HFFc6 (cell line): ENCODE data around the gene RNF34. TPM values are rescaled to one million over a fixed set of nuclear protein-coding genes. Genes with fewer than 3 reads are reported as not detected.
A peak's percentile ranks its signal among the peaks of the same experiment; 100 is the strongest.

ENCODE experiments used
- DNase-seq: peaks from one replicate; pipeline ENCODE4 v3.0.0-alpha.2; 2018
- H3K27ac Mint-ChIP-seq: 2 replicates; pipeline ENCODE4 v1.8.0; 2020; ENCODE audit warnings: mild to moderate bottlenecking, mixed read lengths
- H3K27me3 Mint-ChIP-seq: 2 replicates; pipeline ENCODE4 v1.8.0; 2021; ENCODE audit warnings: mild to moderate bottlenecking, moderate library complexity, mixed read lengths; ENCODE audit not compliant: insufficient read depth
- H3K36me3 Mint-ChIP-seq: 2 replicates; pipeline ENCODE4 v1.8.0; 2021; ENCODE audit warnings: low read depth, mixed read lengths
- H3K4me1 Mint-ChIP-seq: 2 replicates; pipeline ENCODE4 v1.8.0; 2020; ENCODE audit warnings: low read depth, mixed read lengths
- H3K4me3 Mint-ChIP-seq: 2 replicates; pipeline ENCODE4 v1.8.0; 2020; ENCODE audit warnings: mild to moderate bottlenecking, moderate library complexity, mixed read lengths
- H3K9me3 Mint-ChIP-seq: 2 replicates; pipeline ENCODE4 v1.8.0; 2020; ENCODE audit warnings: mild to moderate bottlenecking, mixed read lengths
- total RNA-seq, 6 experiments: library from RNA; stranded (reverse); fragmentation: NEBNext Ultra II Directional; extraction: Animal tissue kit (Norgen Biotek cat#: 25700); gene quantifications; 2 replicates in 1 of 6; 3 replicates in 5 of 6; pipeline ENCODE4 v1.2.3, GENCODE V29; 2021
- TF ChIP-seq, protein P1 (sequence below): fragments of 200-600 bp; sonication (generic); IDR thresholded peaks from 2 replicates; pipeline ENCODE4 v1.5.0; 2021; ENCODE audit warnings: antibody characterized with exemption, mild to moderate bottlenecking

RNF34 gene
- total RNA-seq, 6 experiments from 2014 or later, result 33.1 to 41.6 (median 39.0) TPM

- H3K27me3 Mint-ChIP-seq, result peaks cover 1% of the 10 kb centered on the region
- TF ChIP-seq, protein P1, sequence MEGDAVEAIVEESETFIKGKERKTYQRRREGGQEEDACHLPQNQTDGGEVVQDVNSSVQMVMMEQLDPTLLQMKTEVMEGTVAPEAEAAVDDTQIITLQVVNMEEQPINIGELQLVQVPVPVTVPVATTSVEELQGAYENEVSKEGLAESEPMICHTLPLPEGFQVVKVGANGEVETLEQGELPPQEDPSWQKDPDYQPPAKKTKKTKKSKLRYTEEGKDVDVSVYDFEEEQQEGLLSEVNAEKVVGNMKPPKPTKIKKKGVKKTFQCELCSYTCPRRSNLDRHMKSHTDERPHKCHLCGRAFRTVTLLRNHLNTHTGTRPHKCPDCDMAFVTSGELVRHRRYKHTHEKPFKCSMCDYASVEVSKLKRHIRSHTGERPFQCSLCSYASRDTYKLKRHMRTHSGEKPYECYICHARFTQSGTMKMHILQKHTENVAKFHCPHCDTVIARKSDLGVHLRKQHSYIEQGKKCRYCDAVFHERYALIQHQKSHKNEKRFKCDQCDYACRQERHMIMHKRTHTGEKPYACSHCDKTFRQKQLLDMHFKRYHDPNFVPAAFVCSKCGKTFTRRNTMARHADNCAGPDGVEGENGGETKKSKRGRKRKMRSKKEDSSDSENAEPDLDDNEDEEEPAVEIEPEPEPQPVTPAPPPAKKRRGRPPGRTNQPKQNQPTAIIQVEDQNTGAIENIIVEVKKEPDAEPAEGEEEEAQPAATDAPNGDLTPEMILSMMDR, result no peak
- no peaks in the 10 kb centered on the region for H3K9me3 Mint-ChIP-seq
- H3K36me3 Mint-ChIP-seq, result no peaks in the 10 kb centered on the region
- H3K27ac Mint-ChIP-seq, result no peak overlapping the region
- no peak overlapping the region for H3K4me3 Mint-ChIP-seq
- DNase-seq, result no peak
- H3K4me1 Mint-ChIP-seq, result peaks cover 15% of the 10 kb centered on the region
Observed at GRCh38 chr12:121464331-121464730, 64.4 kb downstream of the RNF34 start.

- TF ChIP-seq, protein P1, result no peak
- H3K27me3 Mint-ChIP-seq, result peaks cover 1% of the 10 kb centered on the region
- peak overlapping the region; percentile 81 for H3K27ac Mint-ChIP-seq
- peaks cover 17% of the 10 kb centered on the region for H3K4me1 Mint-ChIP-seq
- no peak for DNase-seq
- H3K36me3 Mint-ChIP-seq, result no peaks in the 10 kb centered on the region
- H3K9me3 Mint-ChIP-seq, result no peaks in the 10 kb centered on the region
- H3K4me3 Mint-ChIP-seq, result peak overlapping the region; percentile 91
Observed at GRCh38 chr12:121465921-121466793, 66.2 kb downstream of the RNF34 start.

DNA sequence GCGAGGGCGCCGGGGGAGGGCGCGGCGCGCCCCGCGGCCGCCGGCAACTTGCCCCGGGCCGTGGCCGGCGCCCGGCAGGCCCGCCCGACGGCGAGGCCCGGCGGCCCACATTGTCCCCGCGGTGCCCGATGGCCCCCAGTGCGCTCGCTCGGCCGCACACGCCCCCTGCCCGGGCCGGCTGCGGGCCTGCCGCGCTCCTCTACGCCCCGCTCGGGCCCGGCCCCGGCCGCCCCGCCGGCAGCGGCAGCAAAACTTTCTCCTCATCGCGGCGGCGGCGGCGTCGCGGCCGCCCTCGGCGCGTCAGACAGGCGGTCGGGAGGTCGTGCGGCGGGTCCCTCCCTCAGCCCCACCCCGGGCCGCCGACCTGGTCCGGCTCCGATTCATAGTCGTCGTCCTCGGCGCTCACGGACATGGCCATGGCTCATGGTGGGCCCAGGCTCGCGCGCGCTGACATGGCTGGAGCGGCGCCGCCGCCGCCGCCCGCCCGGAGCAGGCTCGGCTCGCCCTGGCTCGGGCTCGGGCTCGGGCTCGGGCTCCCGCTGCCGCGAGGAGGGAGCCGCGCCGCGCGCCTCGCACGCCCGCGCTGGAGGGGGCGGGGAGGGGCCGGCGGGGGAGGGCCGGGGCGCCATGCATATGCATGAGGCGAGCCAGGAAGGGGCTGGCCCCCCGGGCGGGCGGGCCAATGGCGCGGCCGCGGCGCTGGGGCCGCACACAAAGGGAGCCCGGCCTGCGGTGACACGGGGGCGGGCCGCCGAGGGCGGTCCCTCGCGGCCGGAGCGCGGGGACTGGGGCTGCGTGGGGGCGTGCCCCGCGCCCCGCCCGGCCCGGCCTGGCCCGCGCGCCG is 67.1 kb downstream of the RNF34 start:
- Mint-ChIP-seq H3K27me3 (peaks cover 1% of the 10 kb centered on the region), H3K4me3 (no peak overlapping the region), H3K4me1 (peaks cover 21% of the 10 kb centered on the region), H3K27ac (no peak overlapping the region), H3K36me3 (no peaks in the 10 kb centered on the region), H3K9me3 (no peaks in the 10 kb centered on the region)
- TF ChIP-seq, protein P1, result no peak
- DNase-seq, result peak; percentile 78

GRCh38 chr12:121467638-121468498 is 68.0 kb downstream of the RNF34 start:
- peaks cover 1% of the 10 kb centered on the region for H3K27me3 Mint-ChIP-seq
- H3K9me3 Mint-ChIP-seq, result no peaks in the 10 kb centered on the region
- H3K36me3 Mint-ChIP-seq, result no peaks in the 10 kb centered on the region
- TF ChIP-seq, protein P1, result no peak
- peaks cover 21% of the 10 kb centered on the region for H3K4me1 Mint-ChIP-seq
- H3K27ac Mint-ChIP-seq, result no peak overlapping the region
- H3K4me3 Mint-ChIP-seq, result peak overlapping the region; percentile 32; the same call in 1 of the 2 replicates
- DNase-seq, result no peak

DNA sequence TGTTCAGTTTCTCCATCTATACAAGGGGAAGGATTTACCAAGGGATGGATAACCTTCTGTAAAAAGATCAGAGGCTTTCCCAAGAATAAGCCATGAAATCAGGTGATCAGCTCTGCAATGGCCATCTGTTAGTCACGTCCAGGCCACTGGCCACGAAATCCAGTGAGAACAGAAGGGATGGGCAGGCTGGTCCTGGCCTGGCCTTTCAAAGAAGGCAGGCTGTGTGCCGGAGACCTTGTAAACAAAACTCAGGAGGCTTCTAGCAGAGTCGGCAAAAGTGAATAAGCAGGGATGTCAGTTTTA is 68.5 kb downstream of the RNF34 start:
- Mint-ChIP-seq H3K4me1 (peaks cover 21% of the 10 kb centered on the region), H3K9me3 (no peaks in the 10 kb centered on the region), H3K4me3 (no peak overlapping the region), H3K36me3 (no peaks in the 10 kb centered on the region), H3K27me3 (peaks cover 1% of the 10 kb centered on the region), H3K27ac (no peak overlapping the region)
- TF ChIP-seq, protein P1, result no peak
- DNase-seq, result no peak
